K562 (cell line): ENCODE measurements around the gene MED12. TPM values are rescaled to one million over a fixed set of nuclear protein-coding genes. Genes with fewer than 3 reads are reported as not detected.
A peak's percentile ranks its signal among the peaks of the same experiment; 100 is the strongest.

Experiments
- CBX5 ChIP-seq: IDR thresholded peaks from 2 replicates; pipeline ENCODE4 v1.6.1; 2014; ENCODE audit warnings: low read depth, borderline replicate concordance
- CEBPG ChIP-seq, 3 experiments: fragments of 200-800 bp in 1 of 3; sonication (Bioruptor generic) in 1 of 3; sonication (generic) in 1 of 3; formaldehyde crosslinking in 1 of 3; IDR thresholded peaks in 2 of 3; conservative IDR thresholded peaks in 1 of 3; 2 replicates each; pipeline versions ENCODE4 v1.6.1 to v1.8.0; 2016 to 2022; ENCODE audit warnings: missing compliant biosample characterization in 2 of 3, missing genetic modification characterization in 2 of 3, mild to moderate bottlenecking in 1 of 3, missing genetic modification reagents in 1 of 3
- FUS ChIP-seq: fragments of 200-400 bp; formaldehyde crosslinking; optimal IDR thresholded peaks from 2 replicates; pipeline ENCODE3; 2017; ENCODE audit warnings: low read depth, low read length
- HDAC3 ChIP-seq: fragments of 450-650 bp; IDR thresholded peaks from 2 replicates; pipeline ENCODE4 v1.6.1; 2018; ENCODE audit warnings: borderline replicate concordance, mild to moderate bottlenecking, moderate library complexity; ENCODE audit not compliant: partially characterized antibody
- HINFP ChIP-seq: fragments of 450-650 bp; conservative IDR thresholded peaks from 2 replicates; pipeline ENCODE4 v1.6.1; 2016; ENCODE audit warnings: missing genetic modification characterization, low read depth, mild to moderate bottlenecking, control low read depth, missing compliant biosample characterization
- JUN ChIP-seq, 2 experiments: sonication (generic) in 1 of 2; formaldehyde crosslinking in 1 of 2; IDR thresholded peaks; 2 replicates each; pipeline versions ENCODE4 v1.6.1 to v1.8.0; 2012 to 2022; ENCODE audit warnings: borderline replicate concordance in 2 of 2, mild to moderate bottlenecking in 2 of 2, improper control_type of control experiment in 1 of 2, low read depth in 1 of 2, low read length in 1 of 2, missing genetic modification reagents in 1 of 2
- MNT ChIP-seq, 2 experiments: fragments of 450-650 bp; conservative IDR thresholded peaks; 2 replicates each; pipeline ENCODE4 v1.6.1; 2017; ENCODE audit warnings: mild to moderate bottlenecking in 2 of 2, moderate library complexity in 2 of 2
- MYBL2 ChIP-seq, 2 experiments: fragments of 450-650 bp in 1 of 2; sonication (generic) in 1 of 2; formaldehyde crosslinking in 1 of 2; IDR thresholded peaks; 2 replicates each; pipeline versions ENCODE4 v1.6.1 to v1.8.1; 2017 to 2022; ENCODE audit warnings: borderline replicate concordance in 1 of 2, inconsistent platforms in 1 of 2, low read depth in 1 of 2, mild to moderate bottlenecking in 1 of 2, missing genetic modification reagents in 1 of 2, moderate library complexity in 1 of 2
- PHF8 ChIP-seq: fragments of 200-600 bp; sonication (generic); IDR thresholded peaks from 2 replicates; pipeline ENCODE4 v1.6.1; 2012; ENCODE audit warnings: mixed run types, mild to moderate bottlenecking, inconsistent platforms, low read length, moderate library complexity, borderline replicate concordance
- POLR2AphosphoS2 ChIP-seq: IDR thresholded peaks from 2 replicates; pipeline ENCODE4 v1.6.1; 2012; ENCODE audit warnings: low read length, improper control_type of control experiment
- POLR2B ChIP-seq: fragments of 450-650 bp; IDR thresholded peaks from 2 replicates; pipeline ENCODE4 v1.6.1; 2018; ENCODE audit warnings: low read depth; ENCODE audit not compliant: partially characterized antibody
- POLR2G ChIP-seq: fragments of 200-400 bp; formaldehyde crosslinking; IDR thresholded peaks from 2 replicates; pipeline ENCODE4 v1.6.1; 2017; ENCODE audit warnings: low read depth, mild to moderate bottlenecking, antibody characterized with exemption, low read length, moderate library complexity
- RBM17 ChIP-seq: fragments of 200-400 bp; formaldehyde crosslinking; IDR thresholded peaks from 2 replicates; pipeline ENCODE4 v1.6.1; 2017; ENCODE audit warnings: low read depth, mild to moderate bottlenecking, low read length, borderline replicate concordance
- SMAD1 ChIP-seq: fragments of 150-350 bp; IDR thresholded peaks from 2 replicates; pipeline ENCODE4 v1.6.1; 2014; ENCODE audit warnings: low read length, low read depth; ENCODE audit not compliant: partially characterized antibody
- SMARCE1 ChIP-seq: fragments of 450-650 bp; IDR thresholded peaks from 2 replicates; pipeline ENCODE4 v1.7.1; 2016; ENCODE audit warnings: mild to moderate bottlenecking
- TCFL5 ChIP-seq: fragments of 250-450 bp; sonication (Bioruptor Pico); conservative IDR thresholded peaks from 2 replicates; pipeline ENCODE4 v1.6.1; 2021; ENCODE audit warnings: mild to moderate bottlenecking, moderate library complexity, matching md5 sums
- TOE1 ChIP-seq, 2 experiments: fragments of 450-650 bp in 1 of 2; sonication (generic) in 1 of 2; formaldehyde crosslinking in 1 of 2; IDR thresholded peaks; 2 replicates each; pipeline versions ENCODE4 v1.7.1 to v1.8.0; 2016 to 2022; ENCODE audit warnings: borderline replicate concordance in 2 of 2, mild to moderate bottlenecking in 2 of 2, antibody characterized with exemption in 1 of 2, inconsistent platforms in 1 of 2, low read depth in 1 of 2, missing genetic modification reagents in 1 of 2, moderate library complexity in 1 of 2
- TSC22D4 ChIP-seq: fragments of 450-650 bp; IDR thresholded peaks from 2 replicates; pipeline ENCODE4 v1.6.1; 2016; ENCODE audit warnings: missing genetic modification characterization, missing biosample characterization, control low read depth
- ZNF133 ChIP-seq: fragments of 250-450 bp; sonication (Bioruptor Pico); IDR thresholded peaks from 2 replicates; pipeline ENCODE4 v1.4.0; 2020; ENCODE audit warnings: mild to moderate bottlenecking
- ZNF232 ChIP-seq: sonication (generic); formaldehyde crosslinking; IDR thresholded peaks from 2 replicates; pipeline ENCODE4 v1.8.0; 2022; ENCODE audit warnings: mild to moderate bottlenecking, missing genetic modification reagents
- ZNF263 ChIP-seq: sonication (generic); formaldehyde crosslinking; IDR thresholded peaks from 2 replicates; pipeline ENCODE4 v1.8.0; 2022; ENCODE audit warnings: mild to moderate bottlenecking, missing genetic modification reagents, borderline replicate concordance
- ZNF583 ChIP-seq: fragments of 250-450 bp; sonication (Bioruptor Pico); IDR thresholded peaks from 2 replicates; pipeline ENCODE4 v1.4.0; 2020
- polyA plus RNA-seq, 8 experiments: library from polyadenylated mRNA; depleted of rRNA in 4 of 8; stranded (reverse) in 5 of 8; unstranded in 3 of 8; fragments of >200 nt; fragmentation: Nextera tagmentation in 2 of 8; fragmentation: Illumina TruSeq in 1 of 8; extraction: Ambion mirVana in 2 of 8; extraction: Trizol in 1 of 8; gene quantifications; 2 replicates each; pipeline versions ENCODE4 v1.2.1 to v1.2.3, GENCODE V29; 2011 to 2014; ENCODE audit warnings: inconsistent platforms in 1 of 8, missing spikeins in 1 of 8
- total RNA-seq, 7 experiments: library from RNA; depleted of rRNA in 6 of 7; stranded (reverse); fragments of >200 nt in 6 of 7; fragmentation: Illumina TruSeq in 2 of 7; extraction: Trizol in 2 of 7; gene quantifications; 2 replicates each; pipeline versions ENCODE4 v1.2.1 to v1.2.3, GENCODE V29; 2011 to 2021; ENCODE audit warnings: low replicate concordance in 1 of 7

Gene MED12
- total and polyA plus RNA-seq, 9 of the 15 experiments (the other 6 are each of a cell fraction or from before 2014, with no cell fraction given): 1.6 to 49.7 (median 8.6) TPM

GRCh38 chrX:71103110-71103983 is 15.0 kb upstream of the MED12 start (continued):
- peak; percentile 39 for TF ChIP-seq POLR2B
- no peak for TF ChIP-seq TSC22D4 (tag)
- TF ChIP-seq JUN (IDR thresholded peaks at IDR 0.05; ENCODE audit: borderline replicate concordance, low read depth, low read length): no peak
- TF ChIP-seq JUN (CRISPR knock-in tag; IDR thresholded peaks at IDR 0.05; ENCODE audit: borderline replicate concordance): no peak
- no peak for TF ChIP-seq ZNF232
- peak in 1 of 2 experiments; percentile 45; a peak in 1 of 4 replicates for TF ChIP-seq MNT (conservative IDR thresholded peaks at IDR 0.05)
- TF ChIP-seq RBM17: no peak
- no peak for TF ChIP-seq ZNF263 (CRISPR knock-in tag)
- no peak for TF ChIP-seq ZNF133 (CRISPR knock-in tag)
- TF ChIP-seq FUS: no peak
- TF ChIP-seq PHF8: no peak
- TF ChIP-seq SMARCE1: peak; percentile 53; the same call in 1 of the 2 replicates
- peak; percentile 71 for TF ChIP-seq HDAC3
- no peak for TF ChIP-seq SMAD1
- TF ChIP-seq TOE1 (IDR thresholded peaks at IDR 0.05; ENCODE audit: borderline replicate concordance): peak; percentile 30; the same call in 1 of the 2 replicates
- TF ChIP-seq TOE1 (CRISPR knock-in tag; IDR thresholded peaks at IDR 0.05; ENCODE audit: borderline replicate concordance, low read depth): no peak
- TF ChIP-seq HINFP (tag): no peak
- TF ChIP-seq MYBL2 (IDR thresholded peaks at IDR 0.05; ENCODE audit: low read depth): no peak
- no peak for TF ChIP-seq MYBL2 (CRISPR knock-in tag; IDR thresholded peaks at IDR 0.05; ENCODE audit: borderline replicate concordance)
- TF ChIP-seq ZNF583 (CRISPR knock-in tag): no peak
- no peak for TF ChIP-seq POLR2AphosphoS2
- TF ChIP-seq CEBPG (CRISPR knock-in tag; IDR thresholded peaks at IDR 0.05): no peak
- TF ChIP-seq CEBPG (tag; conservative IDR thresholded peaks at IDR 0.05 in 1 of 2, IDR thresholded peaks at IDR 0.05 in 1 of 2): no peak
- no peak for TF ChIP-seq TCFL5 (CRISPR knock-in tag)
- TF ChIP-seq CBX5: no peak
- peak; percentile 47; the same call in 1 of the 2 replicates for TF ChIP-seq POLR2G
